AG09319 (cell line): ENCODE measurements around the gene TSPAN5.

ENCODE experiments used
- DNase-seq: peaks from one replicate; pipeline ENCODE4 v3.0.0-alpha.2; 2010; ENCODE audit warnings: low read depth; ENCODE audit errors: extremely low read depth
- CTCF ChIP-seq: IDR thresholded peaks from 2 replicates; pipeline ENCODE4 v1.5.1; 2011; ENCODE audit warnings: low read depth, mild to moderate bottlenecking, inconsistent platforms, low read length, moderate library complexity

The TSPAN5 gene

DNA sequence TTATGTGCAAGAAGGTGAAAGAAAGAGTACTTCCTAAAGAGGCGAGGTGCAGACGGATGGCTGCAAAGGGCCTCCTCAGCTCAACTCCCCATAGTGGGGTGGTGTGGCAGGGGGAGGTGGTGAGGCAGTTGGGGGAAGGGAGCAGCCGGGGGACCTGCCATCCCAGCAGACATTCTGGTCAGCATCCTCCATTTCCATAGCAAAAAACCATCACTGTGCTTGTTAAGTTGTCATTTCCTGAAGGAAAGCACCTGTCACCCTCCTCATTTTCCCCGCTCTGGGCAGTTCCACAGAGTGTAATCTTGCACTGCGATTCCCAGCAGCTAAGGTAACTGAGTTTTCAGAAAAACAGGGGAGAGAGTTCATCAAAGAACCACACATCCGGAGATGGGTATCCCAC is 51.5 kb downstream of the TSPAN5 start:
- no peak for DNase-seq

DNA sequence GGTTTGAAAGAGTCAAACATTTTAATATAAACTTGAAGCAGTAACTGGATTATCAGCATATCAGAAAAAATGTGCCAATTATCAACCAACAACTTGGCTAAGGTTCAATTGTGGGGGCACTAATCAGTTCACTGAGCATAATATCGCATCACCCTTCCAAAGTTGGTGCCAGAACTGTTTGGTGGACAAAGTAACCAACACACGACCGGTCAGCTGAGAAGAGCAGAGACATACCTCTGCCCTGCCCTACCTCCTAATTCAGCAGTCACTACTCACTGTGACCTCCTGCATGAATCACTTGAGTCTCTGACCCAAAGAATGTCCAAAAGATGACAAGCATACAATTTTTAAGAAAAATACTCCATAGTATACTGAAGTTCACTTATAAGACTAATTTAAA is 53.2 kb downstream of the TSPAN5 start:
- TF ChIP-seq CTCF, result no peak
- DNase-seq, result no peak

More for the DNA sequence above, 51.5 kb downstream of the TSPAN5 start:
- TF ChIP-seq CTCF, result no peak

GRCh38 chr4:98604723-98605122 is 53.7 kb downstream of the TSPAN5 start:
- no peak for DNase-seq
- TF ChIP-seq CTCF, result no peak

DNA sequence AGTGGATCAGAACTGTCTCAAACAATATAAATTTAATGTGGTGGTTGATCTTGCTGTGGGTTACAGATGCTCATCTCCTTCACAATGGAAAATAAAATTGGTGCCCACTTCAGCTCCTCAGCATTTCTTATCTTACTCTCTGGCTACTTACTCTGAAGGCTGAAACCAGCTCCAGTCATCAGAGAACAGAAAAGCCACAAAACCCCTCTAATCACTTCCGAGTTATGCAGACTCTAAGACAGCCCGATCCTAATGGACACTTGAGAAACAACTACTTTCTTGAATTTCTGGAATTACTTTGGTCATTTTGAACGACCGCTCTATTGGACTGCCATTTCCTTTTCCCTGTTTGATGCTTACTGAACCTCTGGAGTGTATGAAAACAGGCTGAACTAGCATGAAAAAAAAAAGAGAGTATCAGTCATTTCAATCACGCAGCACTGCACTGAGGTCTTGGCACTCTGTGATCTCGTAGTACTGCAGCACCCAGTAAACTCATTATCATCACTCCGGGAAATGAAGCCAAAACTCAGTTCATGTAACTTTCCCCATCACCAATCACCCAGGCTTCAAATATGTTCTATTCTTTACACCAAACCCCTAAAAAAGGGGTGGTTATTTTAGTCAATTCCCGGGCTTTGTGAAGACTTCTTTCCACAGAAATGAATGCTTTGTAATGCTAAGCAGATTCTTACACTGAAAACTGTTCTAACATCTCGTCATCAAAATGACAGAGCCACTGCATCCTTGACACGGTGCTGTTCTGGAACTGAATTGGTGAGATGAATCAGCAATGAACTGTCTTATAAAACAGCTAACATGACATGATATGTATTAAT is 54.5 kb downstream of the TSPAN5 start:
- DNase-seq, result no peak
- TF ChIP-seq CTCF, result no peak

- no peak for DNase-seq
These were observed 56.1 kb downstream of the TSPAN5 start for GRCh38 chr4:98602270-98602669.

DNA sequence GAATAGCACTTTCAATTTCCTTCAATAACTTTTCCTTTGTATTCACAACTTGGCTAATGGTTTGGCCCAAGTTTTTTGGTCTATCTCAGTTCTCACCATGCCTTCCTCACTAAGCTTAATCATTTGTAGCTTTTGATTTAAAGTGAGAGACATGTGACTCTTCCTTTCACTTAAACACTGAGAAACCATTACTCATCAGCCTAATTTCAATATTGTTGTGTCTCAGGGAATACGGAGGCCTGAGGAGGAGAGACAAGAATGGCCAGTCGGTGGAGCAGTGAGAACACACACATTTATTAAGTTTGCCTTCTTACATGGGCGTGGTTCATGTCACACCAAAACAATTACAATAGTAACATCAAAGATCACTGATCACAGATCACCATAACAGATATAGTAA is 56.7 kb downstream of the TSPAN5 start:
- no peak for TF ChIP-seq CTCF
- DNase-seq, result no peak

More at GRCh38 chr4:98602270-98602669, 56.1 kb downstream of the TSPAN5 start:
- TF ChIP-seq CTCF, result no peak

GRCh38 chr4:98599617-98600205 is 58.7 kb downstream of the TSPAN5 start:
- no peak for DNase-seq
- no peak for TF ChIP-seq CTCF
